Colon (tissue), 2 donors: ENCODE results near the gene RAI1.
"Not testable (repeated sequence)": the region's sequence is repeated elsewhere in the genome, so short reads cannot be mapped to it uniquely, and the experiment has no call there.

ENCODE experiments used
- FAIRE-seq: peaks from 2 replicates; lab custom pipeline; 2012; peaks lifted over from hg19 to GRCh38; lab: Jason Lieb, UNC
- donor health status: control.
- donor health status: control.

The RAI1 gene

GRCh38 chr17:17681187-17681743, at the start of gene RAI1:
TSS of gene RAI1 (plus strand) at chr17:17681458. CDS start at chr17:17792949, 111,491 bp downstream.
- no peak for FAIRE-seq

GRCh38 chr17:17632690-17633089, 48.6 kb upstream of the RAI1 start:
- not testable (repeated sequence) for FAIRE-seq

GRCh38 chr17:17633310-17633709, 47.9 kb upstream of the RAI1 start:
- FAIRE-seq: no peak

GRCh38 chr17:17635126-17635525, 46.1 kb upstream of the RAI1 start:
- no peak for FAIRE-seq

- FAIRE-seq: not testable (repeated sequence)
These were observed 45.6 kb upstream of the RAI1 start for GRCh38 chr17:17635537-17636271.

GRCh38 chr17:17636272-17636885, 44.9 kb upstream of the RAI1 start:
- no peak for FAIRE-seq

GRCh38 chr17:17638467-17638866, 42.8 kb upstream of the RAI1 start:
- FAIRE-seq: no peak

GRCh38 chr17:17639661-17640270, 41.5 kb upstream of the RAI1 start:
- FAIRE-seq: not testable (repeated sequence)

GRCh38 chr17:17641621-17642409, 39.4 kb upstream of the RAI1 start:
- FAIRE-seq: no peak

GRCh38 chr17:17645148-17645547, 36.1 kb upstream of the RAI1 start:
- not testable (repeated sequence) for FAIRE-seq

- FAIRE-seq: no peak
These were observed 35.3 kb upstream of the RAI1 start for GRCh38 chr17:17645961-17646360.

- FAIRE-seq: no peak
These were observed 33.6 kb upstream of the RAI1 start for GRCh38 chr17:17647524-17648178.

GRCh38 chr17:17648762-17649161, 32.5 kb upstream of the RAI1 start:
- no peak for FAIRE-seq

GRCh38 chr17:17650959-17651358, 30.3 kb upstream of the RAI1 start:
- FAIRE-seq: no peak

GRCh38 chr17:17653343-17653742, 27.9 kb upstream of the RAI1 start:
- FAIRE-seq: no peak

GRCh38 chr17:17659340-17659739, 21.9 kb upstream of the RAI1 start:
- no peak for FAIRE-seq

GRCh38 chr17:17661134-17661533, 20.1 kb upstream of the RAI1 start:
- no peak for FAIRE-seq

GRCh38 chr17:17661834-17662385, 19.3 kb upstream of the RAI1 start:
- FAIRE-seq: no peak

GRCh38 chr17:17663160-17664063, 17.8 kb upstream of the RAI1 start:
- no peak for FAIRE-seq

- no peak for FAIRE-seq
These were observed 17.2 kb upstream of the RAI1 start for GRCh38 chr17:17664064-17664452.
